ENCODE data around the gene ANAPC10.
"Not testable (repeated sequence)": the region's sequence is repeated elsewhere in the genome, so short reads cannot be mapped to it uniquely, and the experiment has no call there.

ANAPC10 gene

DNA sequence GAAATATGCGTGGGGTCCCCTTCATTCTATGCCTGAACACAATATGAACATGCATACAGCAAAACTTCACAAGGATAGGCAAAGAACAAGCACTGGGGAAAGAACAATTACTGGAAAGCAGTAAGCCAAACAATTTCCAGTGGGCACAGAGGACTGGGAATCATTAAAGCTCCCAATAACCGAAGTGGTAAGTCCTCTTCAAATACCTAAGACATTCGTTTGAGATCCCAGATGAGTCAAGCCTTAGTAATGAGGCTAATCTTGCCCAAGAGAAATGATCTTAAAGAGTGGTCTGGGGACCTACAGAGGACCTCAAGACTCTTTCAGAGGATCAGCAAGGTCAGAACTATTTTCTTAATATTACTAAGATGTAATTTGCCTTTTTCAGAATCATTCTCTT, 28.6 kb downstream of the ANAPC10 start:
- DNase-seq, result no peak

DNA sequence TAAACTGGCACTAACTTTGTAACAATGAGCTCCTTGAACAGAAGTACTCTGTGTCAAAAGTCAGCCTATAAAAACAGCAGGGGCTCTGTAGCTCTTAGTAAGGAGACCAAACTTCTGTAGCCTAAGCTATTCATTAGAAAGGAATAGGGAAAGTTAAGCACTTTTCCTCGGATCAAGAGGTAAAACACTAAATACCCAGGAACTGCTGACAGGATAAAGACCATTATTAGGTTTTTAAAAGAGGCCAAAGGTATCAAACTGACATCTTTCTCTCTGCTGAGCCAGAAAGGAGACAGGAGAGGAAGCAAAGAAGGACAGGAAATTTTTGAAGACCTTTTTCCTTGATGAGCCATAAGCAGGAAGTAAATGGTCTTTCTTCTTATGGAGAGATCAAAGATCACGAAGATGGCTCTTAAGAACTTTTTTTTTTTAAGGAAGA, 31.9 kb downstream of the ANAPC10 start:
- no peak for DNase-seq

DNA sequence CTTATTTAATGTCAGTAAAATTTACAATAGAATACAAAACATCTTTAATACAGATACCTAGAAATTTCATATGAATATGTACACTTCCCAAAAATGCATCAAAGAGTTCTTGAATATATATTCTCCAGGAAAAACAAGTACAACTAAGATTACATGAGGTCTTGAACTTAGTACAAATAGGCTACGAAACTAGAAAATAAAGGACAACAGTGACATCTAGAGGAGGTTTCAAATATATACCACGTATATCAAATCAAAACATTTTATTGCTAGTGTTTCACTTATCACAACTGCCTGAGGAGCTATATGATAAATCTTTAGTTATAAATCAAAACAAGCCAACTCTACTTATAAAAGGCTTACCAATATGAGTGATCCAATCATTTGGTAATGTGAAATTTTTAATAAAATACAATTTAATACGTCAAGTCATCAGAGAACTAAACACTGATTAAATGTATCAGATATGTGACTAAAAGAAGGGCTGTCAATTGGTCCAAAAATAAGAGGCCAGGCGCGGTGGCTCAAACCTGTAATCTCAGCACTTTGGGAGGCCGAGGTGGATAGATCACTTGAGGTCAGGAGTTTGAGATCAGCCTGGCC, 36.6 kb downstream of the ANAPC10 start:
- peak; percentile 14 for DNase-seq

DNA sequence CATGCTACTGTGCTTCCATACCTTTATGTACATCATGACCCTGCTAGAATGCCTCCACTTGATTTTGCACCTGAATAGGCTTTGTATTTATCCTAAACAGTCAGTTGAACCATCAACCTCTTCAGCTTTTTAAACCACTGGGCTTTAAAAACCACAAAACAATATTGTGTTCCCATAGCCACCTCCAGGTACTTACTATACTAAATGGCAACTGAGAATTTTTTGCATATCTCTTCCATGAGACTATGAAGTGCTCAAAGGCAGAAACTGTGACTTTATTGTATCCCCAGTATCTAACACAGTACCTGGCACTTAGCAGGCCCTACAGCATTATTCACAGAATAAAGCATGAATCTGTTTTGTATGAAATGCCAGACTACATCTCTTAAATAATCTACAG, 39.7 kb downstream of the ANAPC10 start:
- no peak for DNase-seq

DNA sequence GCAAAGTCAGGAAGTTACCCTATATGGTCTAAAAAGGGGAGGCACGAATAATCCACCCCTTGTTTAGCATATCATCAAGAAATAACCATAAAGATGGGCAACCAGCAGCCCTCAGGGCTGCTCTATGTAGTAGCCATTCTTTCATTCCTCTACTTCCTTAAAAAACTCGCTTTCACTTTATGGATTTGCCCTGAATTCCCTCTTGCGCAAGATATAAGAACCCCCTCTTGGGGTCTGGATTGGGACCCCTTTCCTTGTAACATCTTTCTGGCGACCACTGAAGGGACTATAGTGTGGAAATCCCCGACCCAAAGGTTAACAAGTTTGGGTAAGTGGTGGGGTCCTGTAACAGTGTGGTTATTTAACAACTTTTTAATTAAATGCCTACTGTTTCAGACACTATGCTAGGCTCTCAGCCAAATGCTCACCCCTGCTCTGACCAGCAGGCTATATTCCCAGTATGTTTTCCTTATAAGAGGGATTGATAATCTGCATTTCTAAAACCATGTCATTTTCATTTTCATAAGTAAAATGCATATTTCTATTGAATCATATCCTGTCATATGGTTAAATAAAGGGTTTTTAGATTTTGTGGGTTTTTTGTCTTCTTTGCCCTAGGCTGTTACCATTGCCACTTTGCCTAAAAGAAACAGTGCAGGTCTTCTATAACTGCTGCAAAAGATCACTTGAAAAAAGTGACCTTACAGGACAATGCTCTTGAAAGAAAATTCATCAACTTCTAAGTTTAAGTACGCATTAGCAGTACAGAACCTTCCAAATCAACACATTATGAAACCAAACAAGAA, 41.5 kb downstream of the ANAPC10 start:
- DNase-seq, result no peak

DNA sequence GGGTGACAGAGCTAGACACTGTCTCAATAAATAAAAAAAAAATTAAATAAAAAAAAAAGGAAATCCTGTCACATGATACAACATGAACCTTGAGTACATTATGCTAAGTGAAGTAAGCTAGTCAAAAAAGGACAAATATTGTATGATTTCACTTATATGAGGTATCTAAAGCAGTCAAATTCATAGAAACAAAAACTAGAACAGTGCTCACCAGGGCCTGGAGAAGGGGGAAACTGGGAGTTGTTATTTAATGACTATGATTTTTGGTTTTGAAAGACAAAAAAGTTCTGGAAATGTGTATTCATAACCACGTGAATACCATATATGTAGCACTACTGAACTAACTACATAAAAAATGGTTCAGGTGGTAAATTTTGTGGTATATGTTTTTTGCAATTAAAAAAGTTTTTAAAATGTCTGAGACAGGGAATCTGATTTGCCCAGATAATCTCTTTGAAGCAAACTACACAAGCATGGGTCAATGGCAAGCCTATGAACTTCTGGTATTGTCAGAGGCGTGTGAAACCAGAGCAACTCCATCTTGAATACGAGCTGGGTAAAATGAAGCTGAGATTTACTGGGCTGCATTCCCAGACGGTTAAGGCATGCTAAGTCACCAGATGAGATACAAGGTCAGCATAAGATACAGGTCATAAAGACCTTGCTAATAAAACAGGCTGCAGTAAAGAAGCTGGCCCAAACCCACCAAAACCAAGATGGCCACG, 42.3 kb downstream of the ANAPC10 start:
- DNase-seq, result no peak

DNA sequence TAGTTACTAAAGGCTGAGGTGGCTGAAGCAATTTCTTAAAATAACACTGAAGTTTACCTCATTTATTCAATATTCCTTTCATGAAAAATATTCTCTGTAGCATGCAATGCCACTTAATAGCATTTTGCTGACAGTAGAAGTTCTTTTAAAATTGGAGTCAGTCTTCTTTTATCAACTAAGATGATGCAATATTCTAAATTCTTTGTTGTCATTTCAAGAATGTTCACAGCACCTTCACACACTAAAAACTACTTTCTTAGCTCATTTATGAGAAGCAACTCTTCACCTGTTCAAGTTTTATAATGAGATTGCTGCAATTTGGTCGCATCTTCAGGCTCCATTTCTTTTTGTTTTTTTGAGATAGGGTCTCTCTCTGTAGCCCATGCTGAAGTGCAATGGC, 48.8 kb downstream of the ANAPC10 start:
- DNase-seq, result no peak

DNA sequence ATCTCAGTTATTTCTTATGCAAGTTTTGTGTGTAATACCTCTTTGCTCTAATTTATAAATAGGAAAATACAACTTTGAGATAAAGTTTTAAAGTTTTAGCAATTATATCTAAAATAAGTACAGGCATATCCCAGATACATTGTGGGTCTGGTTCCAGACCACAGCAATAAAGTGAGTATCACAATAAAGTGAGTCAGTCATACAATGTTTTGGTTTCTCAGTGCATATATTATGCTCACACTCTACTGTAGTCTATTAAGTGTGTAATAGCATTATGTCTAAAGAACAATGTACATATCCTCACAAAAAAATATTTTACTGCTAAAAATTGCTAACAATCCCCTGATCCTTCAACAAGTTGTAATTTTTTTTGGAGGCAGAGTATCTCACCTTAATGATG, 49.2 kb downstream of the ANAPC10 start:
- no peak for DNase-seq

DNA sequence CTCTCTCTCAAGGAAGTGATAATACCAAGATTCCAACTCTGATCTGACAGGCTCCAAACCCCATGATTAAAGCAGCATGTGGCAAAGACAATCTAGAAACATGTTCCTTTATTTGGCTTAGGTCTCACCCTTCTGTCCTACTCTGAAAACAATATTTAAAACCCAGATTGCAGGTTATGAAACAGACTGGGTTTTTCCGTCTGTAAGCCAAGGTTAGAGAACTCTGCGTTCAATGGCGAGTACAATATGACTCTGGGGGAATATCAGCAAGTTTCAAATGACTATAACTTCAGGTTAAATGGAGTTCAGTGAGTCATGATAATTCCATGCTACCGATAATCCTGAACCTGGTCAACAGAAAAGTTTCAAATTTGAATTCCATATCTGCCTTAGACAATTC, 50.8 kb downstream of the ANAPC10 start:
- no peak for DNase-seq

DNA sequence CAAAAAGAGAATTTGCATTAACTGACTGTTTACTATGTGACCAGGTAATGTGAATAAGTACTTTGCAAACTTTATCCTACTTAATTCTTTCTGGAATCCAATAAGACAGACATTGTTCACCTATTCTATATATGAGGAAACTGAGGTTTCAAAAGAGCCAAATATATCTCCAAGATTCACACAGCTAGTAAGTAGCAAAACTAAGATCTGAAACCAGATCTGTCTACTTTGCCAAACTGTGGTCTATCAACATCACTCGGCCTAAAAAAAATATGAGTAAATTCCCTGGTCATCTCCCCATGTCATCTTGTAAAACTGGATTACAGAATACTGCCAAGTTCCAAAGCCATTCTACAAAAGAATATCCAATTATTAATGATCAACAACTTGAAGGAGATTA, 52.8 kb downstream of the ANAPC10 start:
- no peak for DNase-seq

DNA sequence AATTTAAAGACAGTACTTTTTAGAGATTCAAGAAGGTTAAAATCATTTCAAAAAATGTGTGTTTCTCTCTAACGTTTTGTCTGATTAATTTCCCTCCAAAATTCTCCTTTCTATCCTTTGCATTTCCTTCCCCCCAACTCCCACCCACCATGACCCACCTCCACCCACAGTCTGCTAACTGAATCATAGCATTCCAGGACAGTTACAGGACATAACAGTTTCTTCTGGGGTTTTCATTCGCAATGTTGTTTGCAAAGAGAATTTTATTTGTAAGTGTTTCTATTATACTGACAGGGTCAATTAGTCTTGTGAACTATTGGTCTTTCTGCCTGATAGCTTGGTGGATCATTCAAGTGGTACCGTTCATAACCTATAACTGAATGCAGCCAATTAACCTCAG, 53.7 kb downstream of the ANAPC10 start:
- no peak for DNase-seq

DNA sequence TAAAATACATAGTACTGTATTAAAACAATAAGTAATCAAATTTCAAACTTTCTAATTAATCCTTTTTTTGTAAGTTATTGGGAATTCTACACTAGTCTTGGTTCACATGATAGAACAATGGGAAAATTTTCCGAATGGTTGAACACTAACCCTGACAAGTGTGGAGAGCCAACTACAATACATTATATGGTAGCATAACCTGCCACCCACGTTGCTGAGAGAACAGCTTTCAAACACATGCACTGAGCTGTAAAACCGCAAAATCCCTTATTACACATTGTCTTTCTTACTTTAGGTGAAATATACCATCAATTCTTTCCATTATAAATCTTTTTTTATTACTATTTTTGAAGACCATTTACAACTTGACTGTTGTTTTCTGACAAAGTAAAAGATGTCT, 54.7 kb downstream of the ANAPC10 start:
- no peak for DNase-seq

DNA sequence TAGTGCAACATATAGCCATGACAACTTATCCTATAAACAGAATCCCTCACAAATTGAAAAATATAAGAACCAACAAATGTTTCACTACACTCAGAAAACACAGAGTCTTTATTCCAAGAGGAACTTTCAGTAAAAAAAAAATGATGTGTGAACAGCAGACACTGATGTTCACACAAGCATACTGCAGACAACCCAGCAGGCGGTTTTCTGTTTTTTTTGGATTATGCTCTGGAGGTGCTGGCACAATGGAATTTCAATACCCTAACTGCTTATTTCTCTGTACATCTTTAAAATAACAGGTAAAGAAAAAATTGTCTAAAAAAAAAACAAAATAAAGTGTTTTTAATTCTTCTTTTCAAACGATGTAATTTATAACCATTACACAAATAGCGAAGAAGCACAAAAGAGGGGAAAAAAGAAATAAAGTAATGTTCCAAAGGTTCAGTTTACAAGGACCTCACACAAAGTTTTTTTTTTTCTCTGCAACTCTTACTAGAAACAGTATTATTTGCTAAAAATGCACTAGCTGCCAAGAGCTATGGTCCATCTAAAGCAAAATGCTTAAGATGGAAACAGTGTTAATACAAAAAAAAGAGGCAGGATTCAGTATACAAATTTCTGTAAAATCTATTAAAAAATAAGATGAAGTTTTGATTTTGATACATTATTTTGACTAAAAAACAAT, 55.3 kb downstream of the ANAPC10 start:
- DNase-seq, result no peak

DNA sequence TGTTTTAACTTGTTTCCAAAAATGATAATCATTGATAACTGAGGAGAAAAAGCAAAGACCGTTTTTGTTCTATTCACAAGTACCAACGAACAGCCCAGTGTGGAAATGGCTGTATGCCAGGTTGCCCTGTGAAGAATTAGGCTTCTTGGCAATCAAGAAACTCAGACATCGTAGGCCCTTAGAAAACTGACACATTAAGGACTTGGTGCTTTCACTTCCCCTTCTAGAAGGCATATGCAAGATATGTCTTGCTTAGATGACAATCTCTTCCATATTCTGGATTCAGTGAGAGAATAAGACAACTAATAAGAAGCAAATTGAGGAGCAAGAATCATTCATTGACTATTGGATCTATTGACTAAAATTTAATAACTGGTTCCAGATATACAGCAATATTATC, 56.6 kb downstream of the ANAPC10 start:
- no peak for DNase-seq

DNA sequence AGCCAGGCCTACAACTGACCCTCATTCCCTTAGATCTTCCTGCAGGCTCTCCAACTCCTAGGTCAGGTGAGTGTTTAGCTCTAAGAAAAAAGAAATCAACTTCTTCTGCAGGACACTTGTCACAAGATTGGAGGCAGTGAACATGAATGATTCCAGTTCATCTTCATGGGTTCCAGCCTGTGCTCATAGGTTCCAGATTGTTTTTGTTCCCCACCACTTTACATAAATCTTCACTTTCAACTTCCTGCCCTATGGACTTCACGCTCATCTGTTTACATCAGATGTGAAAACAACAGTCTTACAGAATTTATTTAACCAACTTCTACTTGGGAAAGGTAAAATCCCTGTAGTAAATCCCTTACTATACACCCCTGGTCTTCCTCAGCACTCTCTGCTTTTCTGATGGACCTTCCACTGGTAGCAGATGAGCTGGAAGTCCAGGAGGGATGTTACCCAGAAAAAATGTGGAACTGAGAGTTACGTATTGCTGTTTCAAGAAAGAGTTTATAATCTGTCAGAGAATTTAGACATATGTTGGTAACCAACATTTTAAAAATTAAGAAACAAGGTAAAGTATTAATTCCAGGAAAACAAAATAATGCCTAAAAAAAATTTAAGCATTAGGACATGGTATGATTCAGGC, 62.4 kb downstream of the ANAPC10 start:
- DNase-seq, result no peak

DNA sequence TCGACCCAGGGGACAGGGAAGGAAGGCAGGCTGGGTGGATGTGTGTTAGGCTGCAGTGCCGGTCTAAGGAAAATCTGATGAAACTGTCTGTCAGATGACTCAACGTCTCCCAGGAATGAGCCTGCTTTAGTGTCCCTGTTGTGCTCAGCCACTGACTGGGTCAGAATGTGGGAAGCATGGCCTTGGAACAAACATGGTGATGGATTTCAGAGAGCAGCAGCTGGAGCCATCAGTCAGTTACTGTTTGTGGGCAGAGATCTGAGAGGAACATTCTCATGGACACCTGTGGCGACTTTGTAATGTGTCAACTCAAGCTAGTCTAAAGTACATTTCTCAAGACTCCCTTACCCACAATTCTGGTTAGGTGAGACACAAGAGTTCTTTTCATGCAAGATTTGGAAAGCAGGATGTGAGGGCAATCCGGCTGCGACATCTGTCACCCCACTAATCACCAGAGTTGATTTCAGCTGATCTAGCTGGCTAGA, 63.2 kb downstream of the ANAPC10 start:
- no peak for DNase-seq

DNA sequence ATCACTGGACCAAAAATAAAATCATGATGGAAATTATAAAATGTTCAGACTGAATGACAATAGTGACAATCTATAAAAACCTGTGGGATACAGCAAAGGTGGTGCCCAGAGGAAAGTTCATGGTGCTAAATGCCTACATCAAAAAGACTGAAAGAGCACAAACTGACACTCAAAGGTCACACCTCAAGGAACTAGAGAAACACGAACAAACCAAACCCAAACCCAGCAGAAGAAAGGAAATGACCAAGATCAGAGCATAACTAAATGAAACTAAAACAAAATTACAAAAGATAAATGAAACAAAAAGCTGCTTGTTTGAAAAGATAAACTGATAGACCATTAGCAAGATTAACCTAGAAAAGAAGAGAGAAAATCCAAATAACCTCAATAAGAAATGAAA, 78.7 kb downstream of the ANAPC10 start:
- no peak for DNase-seq

DNA sequence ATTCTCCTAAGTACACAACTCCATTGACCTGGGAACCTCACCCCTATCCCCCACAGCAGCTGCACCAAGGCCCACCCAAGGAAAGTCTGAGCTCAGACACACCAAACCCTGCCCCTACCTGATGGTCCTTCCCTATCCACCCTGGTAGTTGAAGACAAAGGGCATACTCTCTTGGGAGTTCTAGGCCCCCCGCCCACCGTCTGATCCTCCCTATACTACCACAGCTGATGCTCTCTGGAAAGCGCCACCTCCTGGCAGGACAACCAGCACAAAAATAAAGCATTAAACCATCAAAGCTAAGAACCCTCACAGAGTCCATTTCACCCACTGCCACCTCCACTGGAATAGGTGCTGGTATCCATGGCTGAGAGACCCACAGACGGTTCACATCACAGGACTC, 83.6 kb downstream of the ANAPC10 start:
- no peak for DNase-seq

DNA sequence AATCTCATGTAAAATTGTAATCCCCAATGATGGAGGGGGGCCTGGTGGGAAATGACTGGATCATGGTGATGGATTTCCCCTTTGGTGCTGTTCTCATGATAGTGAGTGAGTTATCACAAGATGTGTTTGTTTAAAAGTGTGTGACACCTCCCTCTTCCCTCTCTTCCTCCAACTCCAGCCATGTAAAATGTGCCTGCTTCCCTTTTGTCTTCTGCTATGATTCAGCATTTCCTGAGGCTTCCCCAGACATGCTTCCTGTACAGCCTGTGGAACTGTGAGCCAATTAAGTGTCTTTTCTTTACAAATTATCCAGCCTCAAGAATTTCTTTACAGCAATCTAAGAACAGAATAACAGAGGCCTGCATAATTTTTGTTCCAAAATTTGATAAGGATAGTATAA, 85.2 kb downstream of the ANAPC10 start:
- DNase-seq, result peak; percentile 69

DNA sequence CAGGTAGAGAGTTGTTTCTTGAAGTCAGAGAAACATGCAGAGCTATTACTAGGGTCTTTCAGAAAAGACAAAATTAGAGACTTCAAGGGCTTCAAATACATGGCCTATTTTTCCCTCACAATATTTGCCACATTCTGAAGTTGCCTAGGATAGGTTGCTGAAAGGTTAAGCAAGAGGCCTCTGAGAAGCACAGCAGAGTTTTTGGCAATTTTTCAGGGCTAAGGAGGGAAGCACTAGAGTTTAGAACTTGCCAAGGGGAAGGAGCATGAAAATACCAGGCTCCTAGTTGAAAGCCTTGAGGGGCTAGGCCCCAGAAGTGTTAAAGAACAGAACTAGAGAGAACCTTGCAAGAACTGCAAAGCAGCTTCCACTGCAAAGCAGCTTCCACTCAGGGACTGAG, 86.4 kb downstream of the ANAPC10 start:
- no peak for DNase-seq

DNA sequence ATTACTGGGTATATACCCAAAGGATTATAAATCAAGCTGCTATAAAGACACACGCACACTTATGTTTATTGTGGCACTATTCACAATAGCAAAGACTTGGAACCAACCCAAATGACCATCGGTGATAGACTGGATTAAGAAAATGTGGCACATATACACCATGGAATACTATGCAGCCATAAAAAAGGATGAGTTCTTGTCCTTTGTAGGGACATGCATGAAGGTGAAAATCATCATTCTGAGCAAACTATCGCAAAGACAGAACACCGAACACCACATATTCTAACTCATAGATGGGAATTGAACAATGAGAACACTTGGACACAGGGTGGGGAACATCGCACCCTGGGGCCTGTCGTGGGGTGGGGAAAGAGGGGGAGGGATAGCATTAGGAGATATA, 87.7 kb downstream of the ANAPC10 start:
- DNase-seq, result not testable (repeated sequence)

DNA sequence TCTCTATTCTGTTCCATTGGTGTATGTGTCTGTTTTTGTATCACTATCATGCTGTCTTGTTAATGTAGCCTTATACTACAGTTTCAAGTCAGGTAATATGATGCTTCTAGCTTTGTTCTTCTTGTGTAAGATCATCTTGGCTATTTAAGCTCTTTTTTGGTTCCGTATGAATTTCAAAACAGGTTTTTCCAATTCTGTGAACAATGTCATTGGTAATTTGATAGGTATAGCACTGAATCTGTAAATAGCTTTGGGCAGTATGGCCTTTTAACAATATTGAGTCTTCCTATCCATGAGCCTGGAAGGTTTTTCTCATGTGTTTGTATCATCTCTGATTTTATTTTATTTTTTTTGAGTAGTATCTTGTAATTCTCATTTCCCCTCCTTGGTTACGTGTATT, 94.3 kb downstream of the ANAPC10 start:
- DNase-seq, result no peak

DNA sequence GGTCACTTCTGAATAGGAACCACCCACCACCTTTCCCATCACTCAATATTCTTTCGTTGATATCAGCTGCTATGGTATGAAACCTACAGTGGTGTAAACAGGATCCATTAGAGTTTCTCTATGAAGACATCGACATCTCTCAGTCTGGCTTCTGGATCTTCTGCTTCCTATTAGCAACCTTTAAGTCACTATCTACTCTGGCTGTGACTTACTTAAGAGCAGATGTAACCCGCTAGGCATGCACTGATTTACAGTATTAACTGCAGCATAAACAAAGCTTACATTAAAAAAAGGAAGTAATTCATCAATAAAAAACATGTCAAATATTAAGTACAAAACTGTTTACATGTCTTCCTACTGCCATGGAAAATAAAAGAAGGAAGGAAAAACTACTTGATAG, 96.4 kb downstream of the ANAPC10 start:
- DNase-seq, result no peak
